Ovary (tissue), 9 donors: ENCODE results near the gene SGMS1. TPM values are rescaled to one million over a fixed set of nuclear protein-coding genes. Genes with fewer than 3 reads are reported as not detected.

Source experiments
- DNase-seq, 5 donors: peaks; one replicate each; pipeline ENCODE4 v3.0.0-alpha.2; 2019 to 2020
- H3K27ac ChIP-seq, 2 donors: fragments of 200-600 bp; one replicate each; pipeline versions ENCODE4 v1.5.1 to v1.8.0; 2019 to 2022
- H3K27me3 ChIP-seq: fragments of 200-600 bp; one replicate; pipeline ENCODE4 v1.8.0; 2022
- H3K36me3 ChIP-seq: fragments of 200-600 bp; sonication (generic); one replicate; pipeline ENCODE4 v1.5.1; 2019
- H3K4me1 ChIP-seq: one replicate; pipeline ENCODE4 v1.8.1; 2013; ENCODE audit warnings: mild to moderate bottlenecking, moderate library complexity; ENCODE audit not compliant: insufficient read depth
- H3K4me3 ChIP-seq: fragments of 200-600 bp; sonication (generic); one replicate; pipeline ENCODE4 v1.5.1; 2017
- H3K9me3 ChIP-seq, 2 donors: fragments of 200-600 bp in 1 of 2; sonication (generic) in 1 of 2; one replicate each; pipeline versions ENCODE4 v1.5.1 to v1.8.1; 2013 to 2019; ENCODE audit warnings: mild to moderate bottlenecking in 1 of 2, moderate library complexity in 1 of 2
- CTCF ChIP-seq, 3 donors: fragments of 450-650 bp in 2 of 3; fragments of 200-600 bp in 1 of 3; IDR thresholded peaks; one replicate each; pipeline versions ENCODE4 v1.5.1 to v1.8.0; 2016 to 2022; ENCODE audit warnings: antibody characterized with exemption in 3 of 3, mild to moderate bottlenecking in 1 of 3
- EP300 ChIP-seq: sonication (generic); formaldehyde crosslinking; IDR thresholded peaks from one replicate; pipeline ENCODE4 v1.6.1; 2017; ENCODE audit warnings: antibody characterized with exemption
- POLR2A ChIP-seq: fragments of 450-650 bp; IDR thresholded peaks from one replicate; pipeline ENCODE4 v1.6.1; 2017; ENCODE audit warnings: antibody characterized with exemption, mild to moderate bottlenecking, moderate library complexity
- WGBS, 3 donors: extraction: QIAGEN DNeasy Blood & Tissue Kit in 1 of 3; methylation state at CpG; one replicate each; pipeline versions ENCODE4 v1.1.5 to v1.1.7; 2013 to 2017; 5-methylcytosine and 5-hydroxymethylcytosine counted together
- intact Hi-C, 4 donors: fragments of 100-400 bp; cut with DNase I; formaldehyde crosslinking; loops; one replicate each; pipeline versions ENCODE4 v1.11.0 to v1.15.1; 2022 to 2023
- polyA plus RNA-seq, 2 donors: library from polyadenylated mRNA; stranded (reverse); fragments of 200-250 nt in 1 of 2; fragments of 350-450 nt in 1 of 2; fragmentation: Illumina TruSeq in 1 of 2; extraction: RNeasy Lipid Tissue Mini Kit (QIAGEN cat#74804) in 1 of 2; gene quantifications; one replicate each; pipeline ENCODE4 v1.2.3, GENCODE V29; 2013 to 2014
- total RNA-seq, 7 donors: library from RNA; depleted of rRNA in 2 of 7; stranded (reverse); fragments of >200 nt in 2 of 7; fragmentation: NEBNext Ultra II Directional in 3 of 7; extraction: Animal tissue kit (Norgen Biotek cat#: 25700) in 3 of 7; gene quantifications; one replicate each; pipeline versions ENCODE4 v1.1.0 to v1.2.4, GENCODE V29; 2016 to 2023
- donor health status: DM: no; HTN: no; CAD: no; lungs with moderate emphysema.
- donor health status: DM: no; HTN: no; CAD: no.
- donor health status: Bipolar disorder and iron deficiency.
- donor health status: DM: yes; HTN: yes; CAD: no.
- donor health status: DM: no; HTN: no; CAD: no.
- donor health status: DM: yes; HTN: yes; CAD: no.

Gene SGMS1
- total and polyA plus RNA-seq, 9 donors: 15.6 to 90.0 (median 39.0) TPM

DNA sequence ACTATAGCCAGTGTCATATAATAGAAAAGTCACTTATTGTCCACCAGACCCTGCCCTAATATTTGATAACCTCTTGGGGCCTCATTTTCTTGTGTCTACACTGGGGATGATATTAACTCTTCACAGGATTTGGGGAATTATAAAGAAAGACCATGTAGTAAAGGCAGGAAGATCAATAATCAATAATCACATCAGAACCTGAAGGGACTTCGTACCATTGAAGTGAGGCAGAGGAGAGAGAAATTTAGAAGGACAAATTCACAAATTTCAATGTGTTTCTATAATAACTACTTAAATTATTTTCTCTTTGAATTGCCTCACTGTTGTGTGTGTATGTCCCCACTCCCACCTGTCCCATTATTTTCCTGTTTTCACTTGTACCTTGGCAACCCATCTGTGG lies 10.7 kb upstream of the SGMS1 start:
- Histone ChIP-seq H3K9me3 (no peaks in the 10 kb centered on the region), H3K4me1 (no peaks in the 10 kb centered on the region), H3K36me3 (no peaks in the 10 kb centered on the region), H3K27ac (no peak overlapping the region), H3K4me3 (no peak overlapping the region), H3K27me3 (no peaks in the 10 kb centered on the region)
- intact Hi-C loops: no loop called here
- 93 to 98% (median 93%) methylated on average over 1 of the region's 1 CpG for WGBS, 3 donors
- TF ChIP-seq POLR2A (no peak), EP300 (no peak), CTCF (IDR thresholded peaks at IDR 0.05) (no peak)
- no peak for DNase-seq

GRCh38 chr10:50631052-50631451 lies 7.3 kb upstream of the SGMS1 start:
- DNase-seq: no peak
- H3K27me3 ChIP-seq: no peaks in the 10 kb centered on the region
- WGBS, 3 donors: 97% methylated on average over 30 of the region's 30 CpGs
- intact Hi-C loops: no loop called here
- no peaks in the 10 kb centered on the region for H3K36me3 ChIP-seq
- no peaks in the 10 kb centered on the region for H3K4me1 ChIP-seq
- no peaks in the 10 kb centered on the region for H3K9me3 ChIP-seq
- TF ChIP-seq POLR2A (no peak), CTCF (IDR thresholded peaks at IDR 0.05) (no peak), EP300 (no peak)
- no peak overlapping the region for H3K4me3 ChIP-seq
- no peak overlapping the region for H3K27ac ChIP-seq

DNA sequence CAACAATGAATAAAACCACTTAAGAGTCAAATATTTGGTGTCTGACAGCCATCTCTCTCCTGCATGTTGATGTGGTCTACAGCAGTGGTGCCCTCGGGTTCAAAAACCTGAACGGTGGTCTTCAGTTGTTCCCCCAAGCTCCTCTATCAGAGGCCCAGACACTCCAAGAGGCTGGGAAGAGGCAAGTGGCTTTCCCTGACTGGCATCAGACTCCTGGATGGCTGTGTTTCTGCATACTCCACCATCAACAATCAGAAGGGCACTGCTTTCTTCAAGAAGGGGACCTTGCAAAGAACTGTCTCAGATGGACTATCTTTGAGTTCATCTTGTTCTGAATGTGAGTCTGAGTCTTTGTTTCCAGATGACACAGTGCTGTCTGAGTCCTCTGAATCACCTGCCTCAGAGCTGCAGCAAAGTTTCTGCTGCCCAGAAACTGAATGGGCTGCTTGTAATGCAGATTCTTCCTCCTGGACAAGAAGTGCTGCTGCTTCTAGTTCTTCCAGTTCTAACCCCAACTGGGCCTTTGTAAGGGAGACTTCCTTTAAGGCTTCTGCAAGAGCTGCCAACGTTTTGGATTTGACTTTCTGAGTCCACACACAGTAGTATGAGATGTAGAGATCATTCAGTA lies 5.9 kb upstream of the SGMS1 start:
- Histone ChIP-seq H3K27me3 (no peaks in the 10 kb centered on the region), H3K36me3 (no peaks in the 10 kb centered on the region), H3K9me3 (no peaks in the 10 kb centered on the region), H3K27ac (no peak overlapping the region), H3K4me1 (no peaks in the 10 kb centered on the region), H3K4me3 (no peak overlapping the region)
- no peak for DNase-seq
- intact Hi-C loops: loop anchor here (10.0 kb wide), 2 partner anchors 75 to 215 kb away; no protein-coding TSS in a partner anchor
- 60 to 68% (median 66%) methylated on average over 3 of the region's 3 CpGs for WGBS, 3 donors
- TF ChIP-seq CTCF (IDR thresholded peaks at IDR 0.05): no peak
- no peak for TF ChIP-seq EP300
- TF ChIP-seq POLR2A: no peak

DNA sequence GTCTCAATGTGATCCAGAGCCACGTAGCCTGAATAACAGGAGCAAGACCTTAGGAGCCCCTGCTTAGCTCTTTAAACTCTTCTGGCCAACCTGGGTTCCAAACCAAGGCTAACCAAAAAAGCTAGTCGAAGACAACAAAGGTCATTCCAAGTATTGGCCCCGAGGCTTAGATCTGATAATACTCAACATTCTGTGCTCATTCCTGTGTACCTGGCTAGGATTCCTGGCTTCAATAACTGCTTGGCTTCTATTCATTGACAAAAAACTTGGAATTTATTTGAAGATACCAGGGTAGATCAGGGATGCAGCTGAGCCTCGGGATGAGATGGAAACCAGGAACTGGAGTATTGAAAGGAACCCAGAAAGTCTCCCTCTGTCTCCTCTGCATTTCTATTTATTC lies 4.1 kb upstream of the SGMS1 start:
- no peak for TF ChIP-seq EP300
- TF ChIP-seq CTCF (IDR thresholded peaks at IDR 0.05): no peak
- TF ChIP-seq POLR2A: no peak
- Histone ChIP-seq H3K9me3 (no peaks in the 10 kb centered on the region), H3K4me3 (no peak overlapping the region), H3K36me3 (no peaks in the 10 kb centered on the region), H3K27ac (no peak overlapping the region), H3K4me1 (no peaks in the 10 kb centered on the region), H3K27me3 (no peaks in the 10 kb centered on the region)
- no peak for DNase-seq
- 91 to 95% (median 92%) methylated on average over 4 of the region's 4 CpGs for WGBS, 3 donors
- intact Hi-C loops: loop anchor here (10.0 kb wide), 2 partner anchors 73 to 213 kb away; no protein-coding TSS in a partner anchor
